GM19099 (cell line): ENCODE results near the gene ARRB2.

ENCODE experiments used
- POLR2A ChIP-seq: IDR thresholded peaks from 3 replicates; pipeline ENCODE4 v1.6.1; 2011; ENCODE audit warnings: low read depth; ENCODE audit not compliant: insufficient read length; ENCODE audit errors: extremely low read depth

The ARRB2 gene

GRCh38 chr17:4740584-4740983 is 30.2 kb downstream of the ARRB2 start:
- TF ChIP-seq POLR2A, result no peak

GRCh38 chr17:4741544-4741943 is 31.1 kb downstream of the ARRB2 start:
- TF ChIP-seq POLR2A, result no peak

GRCh38 chr17:4742133-4742532 is 31.7 kb downstream of the ARRB2 start:
- TF ChIP-seq POLR2A, result no peak

GRCh38 chr17:4742629-4743028 is 32.2 kb downstream of the ARRB2 start:
- TF ChIP-seq POLR2A, result no peak

- TF ChIP-seq POLR2A, result no peak
Measured at GRCh38 chr17:4743216-4743615, 32.8 kb downstream of the ARRB2 start.

- TF ChIP-seq POLR2A, result no peak
Measured at GRCh38 chr17:4743898-4744297, 33.5 kb downstream of the ARRB2 start.

GRCh38 chr17:4744999-4745969 is 34.9 kb downstream of the ARRB2 start:
- TF ChIP-seq POLR2A, result no peak

- no peak for TF ChIP-seq POLR2A
Measured at GRCh38 chr17:4747847-4748246, 37.4 kb downstream of the ARRB2 start.

GRCh38 chr17:4748686-4749085 is 38.3 kb downstream of the ARRB2 start:
- TF ChIP-seq POLR2A, result no peak

- no peak for TF ChIP-seq POLR2A
Measured at GRCh38 chr17:4750606-4751005, 40.2 kb downstream of the ARRB2 start.

GRCh38 chr17:4751932-4752331 is 41.5 kb downstream of the ARRB2 start:
- no peak for TF ChIP-seq POLR2A

GRCh38 chr17:4753392-4753791 is 43.0 kb downstream of the ARRB2 start:
- TF ChIP-seq POLR2A, result no peak

- TF ChIP-seq POLR2A, result no peak
Measured at GRCh38 chr17:4759776-4760236, 49.4 kb downstream of the ARRB2 start.

- TF ChIP-seq POLR2A, result no peak
Measured at GRCh38 chr17:4764595-4764994, 54.2 kb downstream of the ARRB2 start.

- TF ChIP-seq POLR2A, result no peak
Measured at GRCh38 chr17:4766201-4766600, 55.8 kb downstream of the ARRB2 start.

- no peak for TF ChIP-seq POLR2A
Measured at GRCh38 chr17:4766723-4767122, 56.3 kb downstream of the ARRB2 start.
